Measurements from ENCODE around the gene NTM.

The NTM gene

DNA sequence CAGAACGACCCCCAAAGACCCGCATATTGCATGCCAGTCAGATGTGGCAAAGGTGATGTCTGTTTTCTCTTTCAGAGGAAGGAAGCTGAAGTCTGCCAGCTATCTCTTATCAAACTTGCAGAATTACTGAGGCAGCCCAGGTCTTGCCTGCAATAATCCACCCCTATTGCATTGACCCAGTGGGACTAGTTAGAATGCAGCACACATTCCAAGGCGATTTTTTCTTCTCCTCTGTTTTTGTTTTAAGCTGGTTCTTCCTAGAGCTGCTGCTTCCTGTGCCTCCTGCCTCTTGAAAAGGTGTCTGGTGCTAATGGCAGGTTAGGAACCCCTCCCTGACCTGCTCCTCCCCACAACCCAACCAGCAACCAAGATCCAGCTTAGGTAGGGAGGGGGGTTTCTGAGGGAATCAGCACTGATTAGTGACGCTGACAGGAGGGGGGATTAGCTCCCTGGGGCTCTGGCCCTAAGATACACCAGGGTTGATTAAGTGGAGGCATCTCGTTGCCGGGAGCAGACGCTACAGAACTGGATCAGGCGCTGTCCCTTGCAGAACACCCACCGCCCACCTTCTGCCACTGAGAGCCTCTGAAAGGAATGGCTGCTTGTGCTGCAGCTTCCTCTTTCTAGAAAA lies 2.8 kb downstream of the NTM start:
- no peak for DNase-seq

DNA sequence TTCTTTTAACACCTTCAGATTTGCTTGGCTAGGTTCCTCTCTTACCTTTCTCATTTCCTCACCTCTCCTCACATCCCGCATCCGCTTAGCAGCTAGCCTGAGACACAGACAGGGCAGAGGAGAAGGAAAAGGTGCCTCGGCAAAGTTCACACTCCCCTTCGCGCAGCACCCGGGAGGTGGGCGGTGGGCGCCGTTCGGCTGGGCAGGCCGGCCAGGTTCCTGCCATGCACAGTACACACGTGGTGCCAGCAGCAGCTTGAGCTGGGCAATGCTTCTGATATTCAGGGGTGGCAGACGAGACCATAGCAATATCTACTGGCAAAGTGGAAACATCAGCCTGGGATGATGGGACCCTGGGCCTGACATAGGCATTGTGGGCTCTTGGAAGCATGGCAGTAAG lies 3.3 kb downstream of the NTM start:
- no peak for DNase-seq

DNA sequence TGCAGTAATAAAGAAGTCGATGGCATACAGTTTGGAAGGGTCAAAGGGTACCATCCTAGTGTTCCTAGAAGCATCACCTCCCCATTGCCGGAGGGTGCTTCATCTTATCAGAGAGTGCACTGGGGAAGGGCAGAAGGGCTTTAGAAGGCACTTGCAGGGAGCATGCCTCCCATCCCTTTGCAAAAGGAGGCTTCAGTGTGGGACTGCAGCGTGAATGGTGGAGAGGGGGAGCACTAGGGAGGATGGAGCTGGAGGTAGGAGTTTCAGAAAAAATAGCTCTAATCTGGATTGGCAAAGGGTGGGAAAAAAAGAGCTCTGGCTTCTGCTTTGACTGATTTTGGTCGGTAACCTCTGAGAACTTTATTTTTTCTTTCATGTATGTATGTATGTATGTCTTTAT lies 5.0 kb downstream of the NTM start:
- no peak for DNase-seq

DNA sequence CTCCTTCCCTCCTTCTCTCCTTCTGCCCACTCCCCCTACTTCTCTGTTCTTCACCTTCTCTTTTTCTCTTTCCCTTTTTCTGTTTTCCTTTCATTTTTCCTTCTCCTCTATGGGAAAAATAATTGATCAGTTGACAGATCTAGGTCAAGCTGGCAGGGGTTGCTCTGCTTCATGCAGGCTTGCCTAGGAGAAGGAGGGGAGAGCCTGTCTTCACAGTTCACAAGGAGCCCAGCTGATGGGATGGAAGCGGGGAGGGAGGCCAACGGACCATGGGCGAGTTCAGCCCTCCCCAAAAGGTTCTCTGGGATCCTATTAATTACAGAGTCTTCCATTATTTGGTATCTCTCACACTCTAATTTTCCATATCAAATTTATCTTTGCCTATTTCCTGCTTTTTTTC lies 5.5 kb downstream of the NTM start:
- no peak for DNase-seq

DNA sequence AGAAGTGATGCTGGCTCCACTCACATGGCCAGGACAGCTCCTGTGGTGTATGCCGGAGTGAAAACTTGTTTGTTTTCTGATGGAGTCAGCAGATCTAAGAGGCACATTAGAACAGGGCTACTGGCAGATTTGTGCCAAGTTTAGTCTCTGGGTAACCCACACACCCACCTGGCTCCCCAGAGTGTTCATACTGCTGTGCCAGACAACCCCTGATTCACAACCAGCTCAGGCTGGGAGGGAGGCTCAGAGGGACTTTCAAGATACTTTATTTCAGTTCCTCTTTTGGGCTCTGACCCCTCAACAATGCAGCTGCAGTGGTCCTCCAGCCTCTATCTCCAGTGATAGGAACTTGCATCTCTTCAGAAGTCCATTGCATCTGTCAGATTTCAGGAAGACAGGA lies 8.5 kb downstream of the NTM start:
- no peak for DNase-seq

DNA sequence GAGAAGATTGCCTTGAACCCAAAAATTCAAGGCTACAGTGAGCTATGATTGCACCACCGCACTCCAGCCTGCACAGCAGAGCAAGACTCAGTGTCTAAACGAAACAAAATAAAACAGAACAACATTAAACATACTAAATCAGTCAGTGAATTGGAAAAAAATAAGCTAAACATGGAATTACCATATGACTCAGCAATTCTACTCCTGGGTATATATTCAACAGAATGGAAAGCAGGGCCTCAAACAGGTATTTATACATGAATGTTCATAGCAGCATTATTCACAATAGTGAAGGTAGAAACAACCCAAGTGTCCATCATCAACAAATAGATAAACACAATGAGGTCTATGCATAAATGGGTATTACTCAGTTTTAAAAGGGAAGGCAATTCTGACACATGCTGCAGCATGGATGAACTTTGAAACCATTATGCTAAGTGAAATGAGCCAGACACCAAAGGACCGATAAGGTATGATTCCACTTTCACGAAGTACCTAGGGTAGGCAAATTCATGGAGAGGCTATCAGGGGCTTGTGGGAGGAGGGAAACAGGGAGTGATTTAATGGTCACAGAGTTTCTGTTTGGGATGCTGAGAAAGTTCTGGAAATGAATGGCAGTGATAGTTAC lies 15.5 kb downstream of the NTM start:
- no peak for DNase-seq

DNA sequence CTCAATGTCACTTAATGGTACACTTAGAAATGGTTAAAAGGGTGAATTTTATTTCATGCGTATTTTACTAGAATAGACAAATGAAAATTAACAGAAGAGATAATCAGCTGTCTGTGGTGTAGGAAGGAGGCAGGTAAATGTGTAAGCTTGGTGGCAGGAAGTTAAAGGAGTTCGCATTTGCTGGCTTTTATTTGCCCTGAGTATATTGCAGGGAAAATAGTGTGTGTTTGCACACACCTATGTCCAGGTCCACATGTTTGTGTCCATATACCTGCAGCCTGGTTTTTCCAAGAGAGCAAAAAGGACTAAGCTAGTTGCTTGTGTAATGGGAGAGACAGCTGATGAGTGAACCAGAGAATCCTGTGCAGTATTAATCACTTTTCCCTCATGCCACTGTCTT lies 16.0 kb downstream of the NTM start:
- no peak for DNase-seq

DNA sequence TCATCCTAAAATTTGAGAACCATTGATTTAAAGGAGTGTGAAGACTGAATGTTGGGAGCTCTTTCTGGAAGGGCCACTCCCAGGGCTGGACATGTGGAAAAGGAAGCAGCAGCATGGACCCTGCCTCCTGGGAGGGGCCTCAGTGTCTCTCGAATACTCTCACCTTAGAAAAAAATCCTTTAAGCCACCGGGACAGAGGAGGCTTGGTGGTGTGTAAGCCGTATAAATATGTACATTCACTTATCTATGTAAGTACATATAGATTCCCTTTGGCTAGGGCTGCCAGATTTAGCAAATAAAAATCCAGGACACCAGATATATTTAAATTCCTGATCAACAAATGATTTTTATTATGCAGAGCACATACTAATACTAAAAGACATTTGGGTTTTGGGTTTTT lies 17.6 kb downstream of the NTM start:
- no peak for DNase-seq

DNA sequence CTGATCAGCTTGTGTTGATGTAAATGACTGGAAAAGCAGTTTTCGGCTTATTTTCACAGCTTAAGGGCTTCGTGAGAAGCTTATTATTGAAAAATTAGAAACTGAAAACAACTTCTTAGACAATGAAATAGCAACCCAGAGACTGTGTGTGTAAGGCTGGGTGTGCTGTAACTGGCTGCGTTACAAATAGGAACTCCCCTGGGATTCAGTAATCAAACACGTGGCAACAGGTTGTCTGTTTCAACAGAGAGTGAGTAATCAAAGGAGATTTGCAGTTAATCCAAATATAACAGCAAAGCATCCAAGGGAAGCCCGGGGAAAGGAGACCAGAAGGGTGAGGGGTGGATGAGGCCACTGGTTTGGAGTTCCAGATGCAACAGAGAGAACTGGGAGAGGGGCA lies 19.2 kb downstream of the NTM start:
- no peak for DNase-seq

DNA sequence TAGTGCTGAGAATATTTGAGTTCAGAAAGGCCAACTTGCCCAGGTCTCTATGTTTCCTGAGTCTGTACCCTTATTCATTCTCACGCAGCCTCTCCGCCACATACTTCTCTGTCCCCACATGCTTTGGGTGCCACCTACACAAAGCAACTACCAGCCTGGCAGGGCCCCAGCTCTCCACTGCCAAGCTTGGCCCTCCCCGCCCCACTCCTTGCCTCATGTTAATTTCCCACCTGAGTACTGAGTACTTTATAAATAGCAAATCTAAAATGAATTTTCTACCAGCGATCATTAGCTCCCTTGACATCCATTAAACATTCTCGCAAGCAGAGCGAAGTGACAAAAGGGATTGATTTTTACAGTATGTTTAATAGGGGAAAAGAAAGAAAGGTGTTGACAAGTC lies 20.8 kb downstream of the NTM start:
- DNase-seq: no peak

DNA sequence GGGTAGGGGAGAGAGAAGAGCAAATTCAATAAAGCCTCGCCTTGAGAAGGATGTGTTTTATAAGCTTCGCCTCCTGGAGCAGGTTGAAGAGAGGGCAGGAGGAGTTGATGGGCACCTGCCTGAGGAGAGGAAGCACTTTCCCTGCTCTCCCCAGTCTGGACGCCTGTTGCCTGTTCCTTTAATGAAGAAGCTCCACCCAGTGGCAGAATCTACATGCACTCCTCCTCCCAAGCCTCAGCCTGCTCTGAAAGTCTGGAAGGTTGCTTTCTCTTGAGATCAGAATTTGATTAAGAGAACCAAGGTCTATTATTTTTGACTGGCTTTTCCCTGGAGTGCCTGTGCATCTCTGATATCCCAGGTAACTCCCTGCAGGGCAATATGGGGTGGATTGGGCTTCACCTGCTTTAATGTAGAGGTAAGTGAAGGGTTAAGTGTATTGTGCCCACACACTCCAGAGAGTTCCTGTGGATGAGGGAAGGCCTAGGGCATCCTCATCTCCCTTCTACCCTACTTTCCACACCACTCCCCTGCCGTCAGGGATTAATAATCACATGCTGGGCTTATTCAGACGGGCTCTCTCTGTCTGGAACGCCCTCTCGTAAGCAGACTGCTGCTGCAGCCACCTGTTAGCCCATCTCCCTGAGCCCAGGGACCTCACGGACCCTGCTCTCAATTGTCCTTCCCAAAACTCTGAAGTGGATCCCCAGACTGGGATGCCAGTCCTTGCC lies 22.3 kb downstream of the NTM start:
- no peak for DNase-seq

DNA sequence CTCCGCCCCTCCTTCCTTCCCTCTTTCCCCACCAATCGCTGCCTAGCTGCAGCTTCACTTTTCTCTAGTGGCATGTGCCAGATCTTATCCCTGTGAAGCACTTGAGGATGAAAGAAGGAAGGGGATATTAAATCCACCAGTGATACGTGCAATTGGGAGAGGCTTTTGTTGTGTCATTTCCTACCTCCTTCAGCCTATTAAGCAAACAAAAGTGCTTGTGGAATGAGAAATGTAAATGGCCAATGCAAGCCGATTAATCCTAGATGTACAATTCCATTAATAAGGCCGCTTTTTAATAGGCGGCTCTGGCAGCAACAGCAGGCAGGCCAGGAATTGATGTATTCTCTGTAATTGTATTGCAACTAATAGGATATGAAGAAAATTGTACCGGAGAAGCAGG lies 23.3 kb downstream of the NTM start:
- no peak for DNase-seq

DNA sequence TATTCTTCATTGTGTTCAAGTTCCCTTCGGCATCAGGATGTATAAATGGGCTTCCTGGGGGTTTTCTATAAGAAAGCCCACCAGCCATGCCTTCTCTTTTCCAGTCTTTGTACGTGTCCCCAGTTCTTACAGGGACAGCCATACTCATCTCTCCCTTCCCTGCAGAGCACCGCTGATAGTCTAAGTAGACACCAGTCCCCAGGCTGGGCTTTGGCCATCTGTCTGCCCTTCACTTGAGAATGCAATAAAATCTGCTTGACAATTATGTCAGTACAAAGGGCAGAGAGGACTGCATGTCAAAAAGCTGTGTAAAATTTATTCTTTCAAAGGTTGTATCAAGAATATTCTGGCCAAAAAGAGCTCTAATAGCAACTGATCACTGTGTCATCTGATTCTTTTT lies 27.3 kb downstream of the NTM start:
- no peak for DNase-seq

DNA sequence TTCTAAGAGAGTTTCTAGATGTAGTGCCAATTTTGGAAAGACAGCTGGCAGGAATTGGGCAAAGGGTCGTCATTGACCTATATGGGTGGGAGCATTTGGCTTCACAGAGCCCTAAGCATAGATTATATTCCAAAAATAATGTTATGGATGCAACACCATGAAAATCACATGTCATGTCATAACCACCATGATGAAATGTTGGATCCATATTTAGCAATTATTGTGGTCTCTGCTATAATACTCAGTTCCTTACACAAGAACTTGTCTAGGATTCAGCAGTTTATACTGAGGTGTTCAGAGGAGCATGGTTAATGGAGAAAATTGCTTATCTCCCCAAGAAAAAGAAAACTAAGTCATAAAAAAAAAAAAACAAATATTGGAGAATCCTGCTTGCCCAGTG lies 31.6 kb downstream of the NTM start:
- DNase-seq: no peak

DNA sequence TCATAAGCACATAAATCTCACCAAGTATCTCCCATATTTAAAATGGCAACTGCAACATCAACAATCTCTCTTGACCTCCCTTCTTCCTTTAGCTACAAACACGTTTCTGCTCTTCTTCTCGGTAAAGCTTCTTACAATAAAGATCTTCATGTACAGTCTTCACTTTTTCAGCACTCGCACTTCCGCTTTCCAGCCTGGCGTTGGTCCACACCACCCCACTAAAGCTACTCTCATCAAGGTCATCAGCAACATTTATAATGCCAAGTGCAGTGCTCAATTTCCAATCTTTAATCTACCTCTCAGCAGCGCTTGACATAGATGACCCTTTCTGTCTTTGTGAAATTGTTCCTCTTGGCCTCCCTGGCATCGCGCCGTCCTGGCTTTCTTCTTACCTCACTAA lies 33.6 kb downstream of the NTM start:
- no peak for DNase-seq

DNA sequence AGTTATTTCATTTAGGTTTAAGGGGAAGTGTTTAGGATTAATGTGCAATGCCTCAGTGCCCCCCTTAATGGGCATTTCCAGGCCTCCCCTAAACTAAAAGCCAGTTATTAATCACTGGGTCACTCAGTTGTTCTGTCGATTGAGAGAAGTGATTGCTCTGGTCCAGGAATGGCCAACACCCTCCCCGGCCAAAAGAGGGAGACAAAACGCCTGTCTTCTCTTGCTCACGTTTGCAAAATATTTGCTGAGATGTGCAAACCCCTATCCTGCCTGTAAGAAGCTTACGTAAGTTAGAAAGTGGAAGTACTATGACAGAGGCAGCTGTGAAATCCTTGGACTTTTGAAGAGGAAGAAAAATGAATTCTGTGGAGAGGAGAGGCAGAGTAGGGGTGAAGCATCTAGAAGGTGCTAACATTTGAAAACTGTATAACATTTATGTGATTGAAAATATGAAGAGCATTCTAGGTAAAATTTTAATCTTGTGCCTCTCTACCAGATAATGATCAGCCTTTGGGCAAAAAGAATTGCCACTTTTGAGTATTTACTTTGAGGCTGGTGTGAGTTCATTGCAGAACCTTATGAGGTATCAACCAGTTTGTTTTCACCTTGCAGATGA lies 37.7 kb downstream of the NTM start:
- no peak for DNase-seq

DNA sequence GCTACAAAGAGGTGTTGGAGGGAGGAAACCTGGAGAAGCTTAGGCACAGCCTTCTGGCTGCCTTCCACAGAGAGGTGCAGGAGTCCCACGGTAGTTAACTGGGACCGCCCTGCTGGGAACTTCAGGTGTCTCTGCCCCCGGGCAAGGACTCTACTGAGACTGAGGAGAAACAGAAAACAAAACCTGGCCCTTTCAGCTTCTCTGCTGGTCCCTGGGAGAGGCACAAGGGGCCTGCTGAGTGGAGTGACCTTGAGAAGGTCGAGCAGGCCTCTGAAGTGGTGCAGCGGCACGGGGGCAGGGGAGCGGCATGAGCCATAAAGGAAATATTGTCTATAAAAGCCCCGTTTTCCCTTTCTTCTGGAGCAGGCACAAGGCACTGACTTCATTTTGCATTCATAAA lies 38.9 kb downstream of the NTM start:
- no peak for DNase-seq

DNA sequence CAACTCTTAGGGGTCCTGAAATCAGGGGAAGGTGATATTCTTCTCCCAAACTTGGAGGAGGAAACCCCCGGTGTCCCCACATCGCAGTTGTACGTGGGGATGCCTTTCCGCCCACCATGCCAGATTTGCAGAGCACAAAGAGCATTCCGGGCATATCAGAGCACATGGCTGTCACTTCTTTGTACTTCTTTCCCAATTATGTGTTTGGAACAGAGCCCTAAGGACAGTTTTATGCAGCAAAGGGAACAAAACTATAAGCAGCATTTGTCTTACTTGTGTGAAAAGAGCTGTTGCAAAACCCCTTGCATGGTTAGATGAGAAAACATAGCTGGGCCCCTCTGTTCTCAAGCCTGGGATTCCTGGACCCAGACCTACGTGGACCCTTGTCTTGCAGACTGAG lies 41.2 kb downstream of the NTM start:
- no peak for DNase-seq

DNA sequence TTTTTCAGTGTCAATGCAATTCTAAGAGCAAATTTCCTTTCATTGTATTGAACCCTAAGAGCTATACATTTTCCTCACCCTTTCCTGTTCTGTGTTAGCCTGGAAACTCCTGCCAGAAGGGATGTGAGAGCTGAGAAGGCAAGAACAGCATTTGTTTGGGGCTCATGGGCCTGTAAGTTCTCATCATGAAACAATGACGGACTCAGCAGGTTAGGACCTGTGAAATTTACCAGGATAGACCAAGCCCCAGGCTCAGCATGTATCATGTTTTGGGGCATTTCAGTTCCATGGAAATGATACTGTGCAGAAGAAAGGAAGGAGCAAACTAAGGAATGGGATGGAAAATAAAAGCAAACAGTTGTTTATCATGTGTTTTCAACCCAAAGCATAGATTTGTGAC lies 41.6 kb downstream of the NTM start:
- no peak for DNase-seq

DNA sequence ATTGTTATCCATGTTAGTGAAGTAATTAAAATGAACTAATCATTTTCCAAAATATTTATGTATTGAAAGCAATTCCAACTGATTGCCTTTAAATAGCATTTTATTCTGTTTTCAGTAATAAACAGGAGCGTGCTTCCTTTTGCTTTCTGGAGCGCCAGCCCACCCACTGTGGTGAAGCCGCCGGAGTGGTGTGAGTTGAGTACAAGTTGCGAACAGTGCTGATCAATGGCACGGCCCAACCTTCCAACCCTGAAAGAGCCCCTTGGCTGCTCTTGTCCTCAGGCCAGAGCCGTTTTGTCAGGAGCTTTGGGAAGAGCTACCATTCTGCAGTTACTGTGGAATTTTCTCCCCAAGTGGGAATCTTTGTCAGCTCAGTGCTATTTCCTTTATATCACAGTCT lies 42.8 kb downstream of the NTM start:
- no peak for DNase-seq

DNA sequence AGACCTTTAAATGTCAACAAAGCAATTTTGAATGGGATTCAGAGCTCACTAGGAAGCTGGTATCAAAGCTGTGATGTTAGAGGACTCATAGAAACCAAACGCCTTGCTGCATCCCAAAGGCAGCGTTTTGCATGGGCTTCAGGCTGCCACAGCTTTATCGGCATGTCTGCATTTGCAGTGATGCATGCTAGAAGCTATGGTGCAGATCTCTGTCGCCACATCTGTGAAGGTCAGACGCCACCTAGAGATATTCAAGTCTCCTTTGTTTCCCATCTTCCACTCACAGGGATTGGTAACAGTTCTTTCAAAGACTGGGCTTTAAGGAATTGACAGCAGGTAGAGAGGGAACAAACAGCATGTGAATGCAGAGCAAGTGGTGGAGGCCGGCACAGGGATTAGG lies 47.8 kb downstream of the NTM start:
- DNase-seq: no peak

DNA sequence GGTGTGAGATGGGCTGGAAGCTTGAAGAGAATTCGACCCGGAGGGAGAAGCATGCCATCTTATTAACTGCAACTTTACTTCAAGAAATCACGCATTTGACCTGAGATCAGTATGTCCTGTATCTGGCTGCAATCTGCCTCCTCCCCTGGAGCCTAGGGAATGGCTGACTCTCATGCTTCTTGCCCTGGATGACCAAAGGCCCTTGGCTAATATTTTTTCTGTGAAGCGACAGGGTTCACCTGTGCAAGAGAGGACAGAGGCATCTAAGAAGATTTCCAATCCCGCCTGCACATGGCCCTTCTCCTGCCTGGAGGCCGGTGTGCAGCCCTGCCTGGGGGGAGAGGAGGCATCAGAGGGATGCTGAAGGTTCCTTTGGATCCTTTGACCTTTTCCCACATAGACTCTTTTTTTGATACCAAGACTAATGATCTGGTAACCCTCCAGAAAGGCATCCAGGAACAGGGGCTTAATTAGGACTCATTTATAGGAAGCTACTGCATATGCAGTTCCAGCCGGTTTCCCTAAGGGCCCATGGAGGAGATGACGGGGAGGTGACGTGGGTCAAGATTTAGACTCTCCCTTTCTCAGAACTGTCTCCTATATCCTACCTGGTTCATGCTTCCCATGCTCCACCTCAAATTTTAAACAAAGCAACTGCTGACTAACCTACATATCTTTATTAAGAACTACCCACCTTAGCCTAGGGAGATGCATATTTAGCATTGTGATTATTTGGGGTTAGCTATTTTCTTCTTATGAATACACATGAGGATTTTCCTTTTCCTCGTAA lies 50.8 kb downstream of the NTM start:
- no peak for DNase-seq

DNA sequence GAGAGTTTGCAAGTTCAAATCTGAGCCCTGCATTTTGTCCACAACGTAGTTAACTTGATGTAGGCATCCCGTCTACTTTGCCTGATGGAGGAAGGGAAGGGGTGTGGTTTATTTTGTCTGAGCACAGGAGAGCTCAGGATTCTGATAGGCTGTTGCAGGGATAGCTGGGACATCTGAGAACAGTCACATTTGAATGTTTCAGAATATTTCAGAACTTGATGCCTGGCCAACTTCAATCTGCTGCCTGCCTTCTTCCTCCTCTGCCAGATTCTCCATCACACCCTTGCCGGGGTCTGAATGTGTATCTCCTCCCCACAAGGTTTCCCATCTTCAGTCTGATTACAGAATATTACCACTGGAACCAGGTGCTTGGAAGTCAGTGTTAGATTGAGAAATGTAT lies 51.6 kb downstream of the NTM start:
- DNase-seq: no peak

DNA sequence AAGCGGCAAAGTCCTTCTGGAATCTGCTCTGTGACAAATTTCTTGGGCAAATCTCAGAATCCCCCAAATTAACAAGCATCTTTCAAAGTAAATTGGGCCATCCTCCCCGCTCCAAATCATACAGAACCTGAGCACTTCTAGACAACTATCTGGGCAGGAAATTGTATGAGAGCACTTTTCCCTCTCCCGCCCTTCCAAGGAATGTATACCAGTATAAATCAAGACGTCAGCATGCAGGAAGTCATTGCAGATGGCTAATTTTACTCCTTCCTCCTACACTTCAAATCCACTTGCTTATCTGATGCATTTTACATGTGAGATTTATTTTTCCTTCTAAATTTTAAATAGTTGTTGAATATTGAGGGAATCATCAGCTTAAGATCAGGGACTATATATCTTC lies 52.1 kb downstream of the NTM start:
- DNase-seq: no peak
